AG10803 (cell line): ENCODE results near the gene SCP2.
"Not testable (repeated sequence)": the region's sequence is repeated elsewhere in the genome, so short reads cannot be mapped to it uniquely, and the experiment has no call there.

ENCODE experiments used
- DNase-seq: peaks from one replicate; pipeline ENCODE4 v3.0.0; 2010; ENCODE audit warnings: low read depth
- H3K4me3 ChIP-seq: 2 replicates; pipeline ENCODE4 v1.5.1; 2011; ENCODE audit warnings: mild to moderate bottlenecking, low read length, control low read depth
- TF ChIP-seq, protein P1 (sequence below): conservative IDR thresholded peaks from 2 replicates; pipeline ENCODE4 v1.5.1; 2011; ENCODE audit warnings: mild to moderate bottlenecking, low read length, control low read depth, inconsistent platforms

Gene SCP2

DNA sequence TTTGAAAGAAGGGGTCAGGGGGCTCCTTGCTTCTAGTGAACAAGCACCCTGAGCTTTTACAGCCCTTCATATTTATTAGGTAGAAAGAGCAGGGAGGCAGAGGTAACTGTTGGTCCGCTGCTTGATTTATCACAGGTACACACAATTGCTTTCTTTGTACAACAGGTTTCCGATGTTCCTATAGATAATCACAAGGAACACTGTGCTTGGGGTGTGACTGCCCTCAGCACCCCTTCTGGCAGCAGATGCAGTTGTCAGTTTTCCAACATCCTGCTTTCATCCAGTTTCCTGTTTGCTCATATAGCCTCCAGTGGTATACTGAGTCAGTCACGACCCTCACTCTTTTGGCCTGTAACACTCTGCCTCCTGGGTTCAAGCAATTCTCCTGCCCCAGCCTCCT is 40.6 kb downstream of the SCP2 start:
- TF ChIP-seq, protein P1, sequence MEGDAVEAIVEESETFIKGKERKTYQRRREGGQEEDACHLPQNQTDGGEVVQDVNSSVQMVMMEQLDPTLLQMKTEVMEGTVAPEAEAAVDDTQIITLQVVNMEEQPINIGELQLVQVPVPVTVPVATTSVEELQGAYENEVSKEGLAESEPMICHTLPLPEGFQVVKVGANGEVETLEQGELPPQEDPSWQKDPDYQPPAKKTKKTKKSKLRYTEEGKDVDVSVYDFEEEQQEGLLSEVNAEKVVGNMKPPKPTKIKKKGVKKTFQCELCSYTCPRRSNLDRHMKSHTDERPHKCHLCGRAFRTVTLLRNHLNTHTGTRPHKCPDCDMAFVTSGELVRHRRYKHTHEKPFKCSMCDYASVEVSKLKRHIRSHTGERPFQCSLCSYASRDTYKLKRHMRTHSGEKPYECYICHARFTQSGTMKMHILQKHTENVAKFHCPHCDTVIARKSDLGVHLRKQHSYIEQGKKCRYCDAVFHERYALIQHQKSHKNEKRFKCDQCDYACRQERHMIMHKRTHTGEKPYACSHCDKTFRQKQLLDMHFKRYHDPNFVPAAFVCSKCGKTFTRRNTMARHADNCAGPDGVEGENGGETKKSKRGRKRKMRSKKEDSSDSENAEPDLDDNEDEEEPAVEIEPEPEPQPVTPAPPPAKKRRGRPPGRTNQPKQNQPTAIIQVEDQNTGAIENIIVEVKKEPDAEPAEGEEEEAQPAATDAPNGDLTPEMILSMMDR: no peak
- no peak overlapping the region for H3K4me3 ChIP-seq
- DNase-seq: no peak

DNA sequence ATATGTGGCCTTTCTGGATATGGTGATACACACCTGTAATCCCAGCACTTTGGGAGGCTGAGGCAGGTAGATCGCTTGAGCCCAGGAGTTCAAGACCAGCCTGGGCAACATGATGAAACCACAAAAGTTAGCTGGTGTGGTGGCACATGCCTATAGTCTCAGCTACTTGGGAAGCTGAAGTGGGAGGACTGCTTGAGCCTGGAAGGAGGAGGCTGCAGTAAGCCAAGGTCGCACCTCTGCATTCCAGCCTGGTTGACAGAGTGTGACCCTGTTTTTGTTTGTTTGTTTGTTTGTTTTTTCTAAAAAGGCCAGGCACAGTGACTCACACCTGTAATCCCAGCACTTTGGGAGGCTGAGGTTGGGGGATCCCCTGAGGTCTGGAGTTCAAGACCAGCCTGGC is 42.2 kb downstream of the SCP2 start:
- not testable (repeated sequence) for H3K4me3 ChIP-seq, DNase-seq

DNA sequence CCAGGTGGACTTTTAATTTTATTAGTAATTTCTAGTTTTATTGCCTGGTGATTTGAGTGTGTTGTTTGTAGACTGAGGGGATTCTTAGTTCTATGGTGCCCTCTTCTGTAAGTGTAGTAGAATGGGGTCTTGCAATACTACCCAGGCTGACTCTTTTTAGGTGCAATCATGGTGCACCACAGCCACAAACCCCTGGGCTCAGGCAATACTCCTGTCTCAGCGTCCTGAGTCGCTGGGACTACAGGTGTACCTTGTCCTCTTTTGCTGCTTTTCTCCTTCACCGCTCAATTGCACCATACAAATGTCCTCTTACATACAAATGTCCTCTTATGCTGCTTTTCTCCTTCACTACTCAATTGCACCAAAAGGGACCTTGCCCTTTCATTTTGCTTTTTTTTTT is 43.1 kb downstream of the SCP2 start:
- peak; percentile 18 for DNase-seq
- no peak overlapping the region for H3K4me3 ChIP-seq
- TF ChIP-seq, protein P1: no peak; the same call in 1 of the 2 replicates

DNA sequence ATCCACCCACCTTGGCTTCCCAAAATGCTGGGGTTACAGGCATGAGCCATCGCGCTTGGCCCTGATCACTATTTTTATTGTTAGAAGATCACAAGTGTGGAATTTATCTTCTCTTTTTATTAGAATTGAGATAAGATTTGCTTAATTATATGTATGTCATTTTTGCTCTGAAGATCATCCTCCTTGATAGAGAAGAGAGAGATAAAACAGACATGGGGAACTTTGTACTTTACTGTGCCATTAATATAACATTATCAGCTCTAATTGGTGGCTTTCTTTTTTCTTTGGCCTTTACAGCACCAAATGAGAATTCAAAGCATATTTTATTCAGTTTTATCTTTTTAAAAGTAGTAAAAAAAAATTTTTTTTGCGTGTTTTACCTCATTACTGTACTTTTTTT is 46.8 kb downstream of the SCP2 start:
- TF ChIP-seq, protein P1: no peak
- no peak for DNase-seq
- H3K4me3 ChIP-seq: no peak overlapping the region

DNA sequence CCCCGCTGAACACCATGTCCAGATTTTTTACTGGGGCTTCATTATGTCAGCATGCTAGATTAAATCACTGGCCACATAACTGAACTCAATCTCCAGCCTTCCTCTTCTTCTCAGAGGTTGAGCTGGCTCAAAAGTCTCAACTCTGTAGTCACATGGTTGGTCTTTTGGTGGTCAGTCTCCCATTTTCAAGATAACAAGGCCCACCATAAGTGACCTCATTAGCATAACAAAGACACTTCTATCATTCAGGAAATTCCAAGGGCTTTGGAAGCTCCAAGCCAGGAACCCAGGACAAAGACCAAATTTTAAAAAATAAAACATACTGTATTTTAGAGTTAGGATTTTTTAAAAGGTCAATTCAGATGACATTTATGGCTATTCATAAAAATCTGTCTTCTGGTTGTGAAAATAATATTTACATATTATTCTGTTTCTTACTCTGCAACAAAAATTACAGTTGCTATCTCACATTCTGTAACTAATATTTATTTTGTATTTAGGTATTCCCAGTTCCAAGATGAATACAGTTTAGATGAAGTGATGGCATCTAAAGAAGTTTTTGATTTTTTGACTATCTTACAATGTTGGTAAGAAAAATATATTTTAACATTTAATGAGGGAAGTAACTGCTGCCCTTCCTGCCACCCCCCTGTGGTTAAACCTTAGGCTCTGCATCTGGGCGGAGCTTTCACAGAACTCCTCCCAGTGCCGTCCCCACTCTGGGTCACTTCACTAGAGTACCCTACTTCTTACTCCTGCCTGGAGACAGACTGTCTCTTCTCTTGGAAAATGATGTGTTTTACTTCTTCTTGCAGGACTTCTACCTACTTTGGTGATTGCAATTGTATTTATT is 49.3 kb downstream of the SCP2 start:
- no peak for DNase-seq
- no peak overlapping the region for H3K4me3 ChIP-seq
- TF ChIP-seq, protein P1: no peak

DNA sequence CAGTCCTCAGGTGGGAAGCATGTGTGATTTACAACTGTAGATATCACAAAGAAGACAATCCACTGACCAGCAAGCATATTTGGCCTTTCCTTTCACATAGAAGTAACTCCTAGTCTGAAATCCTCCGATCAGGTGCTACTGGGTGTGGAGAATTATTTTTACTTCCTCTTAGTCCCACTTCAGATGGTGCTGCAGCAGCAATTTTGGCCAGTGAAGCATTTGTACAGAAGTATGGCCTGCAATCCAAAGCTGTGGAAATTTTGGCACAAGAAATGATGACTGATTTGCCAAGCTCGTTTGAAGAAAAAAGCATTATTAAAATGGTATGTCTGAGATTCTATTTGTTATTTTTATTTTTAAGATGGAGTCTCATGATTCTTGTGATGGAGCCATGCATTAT is 51.0 kb downstream of the SCP2 start:
- TF ChIP-seq, protein P1: no peak
- peak; percentile 29 for DNase-seq
- no peak overlapping the region for H3K4me3 ChIP-seq

DNA sequence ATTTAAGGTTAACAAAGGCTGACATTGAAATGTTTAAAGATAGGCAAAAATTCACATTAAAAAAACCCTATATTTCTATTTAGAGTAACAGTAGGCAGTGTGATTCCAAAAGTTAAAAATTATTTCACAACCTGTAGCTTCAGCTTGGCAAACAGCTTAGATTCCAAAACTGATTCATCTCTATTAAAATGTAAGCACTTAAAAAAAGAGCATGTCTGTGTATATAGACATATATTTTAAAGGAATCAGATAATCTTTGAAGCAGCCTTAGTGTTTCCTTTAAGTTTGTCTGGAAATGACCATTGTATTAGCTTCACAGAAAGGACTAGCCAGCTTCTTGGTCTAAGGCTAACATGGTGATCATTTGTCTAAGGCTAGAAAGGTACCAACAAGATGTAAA is 65.7 kb downstream of the SCP2 start:
- not testable (repeated sequence) for DNase-seq, H3K4me3 ChIP-seq

DNA sequence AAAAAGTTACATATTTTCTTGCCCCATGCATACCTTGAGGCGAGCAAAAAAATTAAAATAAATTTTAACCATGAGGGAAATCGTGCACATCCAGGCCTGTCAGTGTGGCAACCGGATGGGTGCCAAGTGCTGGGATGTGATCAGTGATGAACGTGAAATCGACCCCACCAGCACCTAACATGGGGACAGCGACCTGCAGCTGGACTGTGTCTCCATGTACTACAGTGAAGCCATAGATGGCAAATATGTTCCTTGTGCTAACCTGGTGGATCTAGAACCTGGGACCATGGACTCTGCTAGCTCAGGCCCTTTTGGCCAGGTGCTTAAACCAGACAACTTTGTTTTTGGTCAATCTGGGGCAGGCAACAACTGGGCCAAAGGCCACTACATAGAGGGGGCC is 67.6 kb downstream of the SCP2 start:
- DNase-seq: no peak
- TF ChIP-seq, protein P1: no peak
- no peak overlapping the region for H3K4me3 ChIP-seq
